GM21737 (cell line): ENCODE data around the gene HOXB5.

Experiments
- ATAC-seq: cut with Tn5 transposase; IDR thresholded peaks from one replicate; pipeline ENCODE4 v1.9.1; 2021; ENCODE audit warnings: mild to moderate bottlenecking, moderate library complexity; ENCODE audit not compliant: unreplicated experiment

HOXB5 gene

DNA sequence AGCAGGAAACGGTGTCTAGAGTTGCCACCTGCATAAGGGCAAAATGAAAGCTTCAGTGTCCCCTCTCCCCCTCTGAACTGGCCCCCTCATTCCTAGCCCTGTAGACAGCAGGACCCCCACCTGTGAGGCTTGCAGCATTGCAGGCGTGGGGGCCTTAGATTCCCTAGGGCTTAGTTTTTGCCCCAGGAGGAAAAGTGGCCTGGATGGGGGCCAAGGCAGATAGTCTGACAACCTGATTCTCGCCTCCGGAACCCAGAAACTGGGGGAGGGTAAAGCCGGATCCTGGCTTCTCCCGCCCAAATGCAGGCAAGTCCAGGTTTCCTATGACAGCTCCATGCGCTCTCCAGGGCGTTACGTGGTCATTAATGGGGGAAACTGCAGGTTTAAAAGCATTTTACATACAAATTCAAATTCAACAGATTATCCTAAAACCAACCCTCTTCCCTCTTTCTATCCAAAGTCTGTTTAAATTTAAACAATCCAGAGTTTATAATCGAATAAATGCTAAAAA lies 11.9 kb upstream of the HOXB5 start:
- ATAC-seq, result no peak

DNA sequence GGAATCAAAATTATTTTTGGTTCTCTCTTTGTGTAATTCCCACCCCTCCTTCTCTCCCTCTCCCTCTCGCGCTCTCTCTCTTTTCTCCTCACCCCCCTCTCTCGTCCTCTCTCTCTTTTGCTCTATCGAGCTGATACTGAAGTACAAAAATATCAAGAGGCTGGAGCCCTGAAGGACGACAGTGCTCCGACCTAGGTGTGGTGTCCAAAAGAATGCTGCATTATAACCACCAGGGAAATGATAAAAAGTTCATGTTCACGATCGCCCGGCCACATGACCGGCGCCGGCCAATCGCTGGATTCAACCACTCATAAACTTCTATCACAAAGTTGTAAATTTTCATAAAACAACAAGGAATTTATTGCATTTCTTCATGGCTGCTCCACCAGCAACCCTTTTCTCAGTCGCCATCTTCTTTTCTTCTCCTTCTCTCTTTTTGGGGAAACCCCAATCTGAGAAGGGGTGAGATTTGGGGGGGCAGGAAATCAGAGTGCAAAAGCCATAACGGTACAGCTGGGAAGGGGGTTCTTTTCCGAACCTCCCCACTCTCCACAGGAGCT lies 11.3 kb upstream of the HOXB5 start, which contains the start of gene HOXB6:
HOXB6 (minus strand) TSS at position 217 of the 560 bp plus-strand sequence. CDS start 6,836 bp downstream, outside the sequence.
- no peak for ATAC-seq

DNA sequence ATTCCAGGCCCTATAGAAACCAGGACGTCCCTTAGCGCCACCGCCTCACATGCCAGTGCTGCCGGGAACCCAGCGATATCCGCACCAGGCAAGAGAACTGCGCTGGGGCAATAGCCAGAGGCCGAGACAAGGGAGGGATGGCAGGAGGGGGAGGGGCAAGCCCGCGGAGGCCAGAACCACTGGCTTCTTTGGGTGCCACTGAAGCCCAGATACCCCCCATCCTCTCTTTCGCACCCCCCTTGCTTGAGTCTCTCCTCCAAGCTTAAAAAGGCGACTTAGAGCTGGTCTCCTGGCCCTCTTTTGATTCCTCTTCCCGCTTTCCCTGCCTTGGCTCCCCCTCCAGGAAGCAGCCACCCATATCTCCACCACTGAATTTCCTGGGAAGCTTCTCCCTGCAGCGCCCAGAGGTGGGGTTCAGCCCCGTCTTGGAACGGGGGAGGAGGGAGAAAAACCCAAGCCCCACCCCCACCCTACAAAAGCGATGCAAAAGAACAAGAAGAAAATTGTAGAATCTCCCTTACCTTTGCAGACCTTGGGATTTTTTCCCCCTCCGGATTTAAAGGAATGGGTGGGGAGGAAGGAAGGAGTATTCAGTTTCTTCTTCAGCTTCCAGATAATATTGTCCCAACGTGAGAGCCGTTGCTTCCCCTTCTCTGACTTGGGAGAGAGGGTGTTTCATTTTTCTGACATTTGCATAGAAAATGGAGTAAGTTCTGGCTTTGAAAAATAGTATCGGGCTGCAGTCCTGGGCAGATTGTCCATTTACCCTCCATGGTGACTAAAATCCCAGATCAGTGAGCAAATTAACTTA lies 10.6 kb upstream of the HOXB5 start:
- ATAC-seq, result no peak

DNA sequence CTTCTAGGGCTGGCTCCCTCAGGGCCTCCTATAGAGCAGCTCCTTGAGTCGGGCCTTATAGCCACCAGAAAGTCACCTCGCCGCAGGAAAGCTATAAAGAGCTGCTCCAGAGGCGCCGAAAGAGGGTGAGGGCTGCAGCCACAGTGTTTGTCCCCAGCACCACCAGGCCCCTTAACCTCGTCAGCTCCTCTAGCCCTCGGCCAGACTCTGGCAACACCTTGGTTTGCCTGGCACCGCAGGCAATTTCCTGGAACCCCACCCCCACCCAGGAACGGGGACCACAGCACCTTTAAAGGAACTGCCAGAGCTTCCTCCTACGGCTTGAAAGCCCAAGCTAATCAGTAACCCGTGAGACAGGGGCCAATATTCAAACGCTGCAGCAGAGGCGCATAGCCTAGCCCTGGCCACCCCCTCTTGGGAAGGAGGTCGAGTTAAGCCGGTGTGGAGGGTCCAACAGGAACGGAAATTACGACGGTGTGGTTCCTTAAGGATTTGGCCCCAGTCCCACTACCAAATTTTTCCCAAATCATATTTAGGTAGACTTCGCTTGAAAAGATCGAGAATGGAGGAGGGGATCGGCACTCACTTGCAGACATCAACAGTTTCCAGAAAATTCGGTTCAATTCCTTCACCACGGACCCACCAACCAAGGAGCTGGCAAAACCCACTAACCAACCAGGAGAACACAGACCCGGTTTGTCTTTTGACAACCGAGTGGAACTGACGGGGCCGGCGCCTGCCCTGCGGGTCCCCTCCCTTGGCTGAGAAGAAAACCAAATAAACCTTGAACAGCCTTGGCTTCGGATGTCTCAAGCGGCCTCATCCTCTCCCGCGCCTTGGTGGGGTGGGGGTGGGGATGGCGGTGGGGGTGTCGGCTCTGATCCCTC lies 8.2 kb upstream of the HOXB5 start:
- no peak for ATAC-seq

DNA sequence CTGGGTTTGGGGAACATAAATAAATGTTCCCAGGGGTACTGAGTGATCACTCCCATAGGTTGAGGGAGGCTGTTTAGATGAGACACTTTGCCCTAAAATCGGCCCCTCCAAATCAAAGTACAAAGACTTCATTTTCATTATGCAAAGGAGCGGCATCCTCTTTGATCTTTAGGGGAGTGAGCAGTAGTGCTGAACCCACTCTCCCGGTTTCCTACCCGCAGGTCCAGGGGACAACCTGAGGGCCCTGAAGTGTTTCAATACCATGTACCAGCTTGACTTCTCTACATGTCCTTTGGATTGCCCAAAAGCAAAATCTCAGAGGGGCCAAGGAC lies 7.6 kb upstream of the HOXB5 start:
- no peak for ATAC-seq

DNA sequence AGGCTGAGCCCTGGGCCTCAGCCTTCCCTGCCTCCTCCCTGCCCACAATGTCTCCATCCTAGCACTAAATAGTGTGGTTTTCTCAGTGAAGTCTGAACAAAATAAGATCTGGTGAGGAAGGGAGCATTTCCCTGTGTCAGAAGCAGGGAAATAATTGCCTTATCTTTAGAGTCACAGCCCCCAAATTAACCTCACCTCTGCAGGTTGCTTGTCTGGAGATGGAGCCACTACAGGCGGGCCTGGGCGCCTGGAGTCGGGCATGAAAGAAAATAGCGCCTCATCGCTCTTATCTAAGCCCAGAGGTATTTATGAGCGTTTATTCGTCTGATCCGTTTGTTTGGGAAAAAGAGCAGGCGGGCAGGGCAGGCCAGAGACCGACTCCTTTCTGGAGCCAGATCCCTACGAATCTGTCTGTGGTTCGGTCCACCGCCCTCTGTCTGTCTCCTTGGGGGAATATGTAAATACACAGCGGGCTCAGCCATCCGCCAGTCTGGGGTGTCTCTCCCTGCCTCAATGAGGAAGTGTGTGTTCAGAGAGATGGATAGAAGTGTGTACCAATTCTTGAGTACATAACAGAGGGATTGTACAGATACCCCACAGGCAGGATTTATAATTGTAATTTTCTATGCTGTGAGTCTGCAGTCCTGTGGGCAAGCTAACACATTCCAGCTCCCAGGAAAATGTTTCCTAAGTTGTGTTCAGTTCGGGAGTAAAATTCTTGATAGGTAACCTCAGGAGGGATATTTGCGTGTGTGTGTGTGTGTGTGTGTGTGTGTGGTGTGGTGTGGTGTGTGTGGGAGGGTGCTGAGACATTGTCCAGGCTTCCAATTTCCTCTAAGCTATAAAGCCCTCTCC lies 6.9 kb upstream of the HOXB5 start:
- no peak for ATAC-seq

DNA sequence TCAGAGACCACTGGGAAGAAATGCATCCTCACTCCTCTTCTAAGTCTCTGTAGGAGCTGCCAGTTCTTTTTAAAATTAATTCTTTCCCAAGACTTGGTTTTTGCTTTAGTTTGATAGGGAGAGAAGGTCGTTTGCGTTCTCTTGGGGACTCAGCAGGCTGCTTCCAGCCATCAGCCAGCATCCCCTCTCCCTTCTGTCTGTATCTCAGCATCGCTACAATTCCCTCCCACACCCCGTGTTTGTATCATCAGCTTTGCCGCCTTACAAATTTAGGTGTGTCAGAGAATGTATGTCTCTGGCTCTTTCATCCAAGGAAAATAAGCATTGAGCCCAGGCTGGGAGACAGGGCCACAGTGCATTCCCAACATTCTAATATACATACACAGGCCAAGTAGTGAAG lies 5.8 kb upstream of the HOXB5 start:
- ATAC-seq, result no peak

DNA sequence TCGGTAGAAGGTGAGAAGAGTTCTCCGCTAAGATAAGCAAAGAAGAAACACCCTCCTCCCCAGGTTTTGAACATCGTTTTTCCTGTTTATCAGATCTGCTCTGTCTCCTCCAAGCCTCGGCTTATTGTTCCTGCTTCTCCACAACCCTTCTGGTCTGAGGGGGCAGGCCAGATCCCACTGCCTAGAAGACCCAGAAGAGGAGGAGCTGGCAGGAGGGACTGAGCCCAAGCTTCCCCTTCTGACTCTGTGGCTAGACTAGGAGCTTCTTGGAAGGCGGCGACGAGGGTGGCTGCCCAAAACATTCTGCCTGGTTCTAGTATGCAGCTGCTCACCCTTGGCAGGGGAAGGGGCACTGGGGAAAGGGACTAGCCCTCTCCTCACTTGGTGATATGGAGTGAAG lies 5.2 kb upstream of the HOXB5 start:
- no peak for ATAC-seq

DNA sequence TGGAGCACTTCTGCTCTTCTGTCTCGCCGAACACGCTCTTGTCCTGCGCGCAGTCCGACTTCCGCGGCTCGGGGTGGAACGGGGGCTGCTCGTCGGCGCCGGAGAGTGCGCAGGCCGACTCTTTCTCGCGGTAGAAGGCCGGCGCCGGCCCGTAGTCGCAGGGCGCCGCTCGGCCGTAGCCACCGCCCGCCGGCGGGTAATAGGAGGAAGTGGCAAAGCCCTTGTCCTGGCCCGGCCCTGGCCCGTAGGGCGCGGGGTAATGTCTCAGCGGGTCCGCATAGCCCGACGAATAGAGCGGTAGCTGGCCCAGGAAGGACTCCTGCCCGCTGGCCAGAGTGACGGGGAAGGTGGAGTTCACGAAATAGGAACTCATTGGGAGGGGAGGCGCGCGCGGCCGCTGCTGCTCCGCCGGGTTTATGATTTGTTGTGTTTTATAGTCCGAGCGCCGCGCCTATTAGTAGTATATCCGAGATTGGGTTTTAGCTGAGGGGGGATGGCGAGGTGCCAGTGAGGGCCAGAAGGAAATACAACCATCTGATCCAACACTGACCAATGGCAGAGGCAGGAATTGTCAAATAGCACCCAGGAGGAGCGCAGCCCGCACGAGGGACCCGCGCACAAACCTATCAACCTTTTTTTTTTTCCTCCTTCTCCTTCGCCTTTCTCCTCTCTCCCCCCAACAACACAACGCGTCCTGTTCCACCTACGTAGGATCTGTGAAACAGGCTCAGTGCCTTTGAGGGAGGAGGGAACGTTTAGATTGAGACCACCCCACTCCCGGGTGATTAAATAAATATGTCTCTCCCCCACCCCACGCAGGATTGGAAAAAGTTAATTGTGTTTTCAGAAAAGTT lies 4.4 kb upstream of the HOXB5 start:
- ATAC-seq, result no peak

DNA sequence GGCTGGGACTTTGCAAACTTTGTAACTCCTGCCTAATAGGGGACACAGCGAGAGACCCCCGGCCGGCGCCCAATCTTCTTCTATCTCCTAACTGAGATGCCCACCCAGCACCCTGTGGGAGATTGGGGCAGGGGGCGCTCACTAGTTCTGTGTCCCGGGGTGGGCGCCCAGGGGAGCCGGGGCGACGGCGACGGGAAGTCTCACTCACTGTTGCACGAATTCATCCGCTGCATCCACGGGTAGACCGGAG lies 3.9 kb upstream of the HOXB5 start:
- ATAC-seq, result no peak

DNA sequence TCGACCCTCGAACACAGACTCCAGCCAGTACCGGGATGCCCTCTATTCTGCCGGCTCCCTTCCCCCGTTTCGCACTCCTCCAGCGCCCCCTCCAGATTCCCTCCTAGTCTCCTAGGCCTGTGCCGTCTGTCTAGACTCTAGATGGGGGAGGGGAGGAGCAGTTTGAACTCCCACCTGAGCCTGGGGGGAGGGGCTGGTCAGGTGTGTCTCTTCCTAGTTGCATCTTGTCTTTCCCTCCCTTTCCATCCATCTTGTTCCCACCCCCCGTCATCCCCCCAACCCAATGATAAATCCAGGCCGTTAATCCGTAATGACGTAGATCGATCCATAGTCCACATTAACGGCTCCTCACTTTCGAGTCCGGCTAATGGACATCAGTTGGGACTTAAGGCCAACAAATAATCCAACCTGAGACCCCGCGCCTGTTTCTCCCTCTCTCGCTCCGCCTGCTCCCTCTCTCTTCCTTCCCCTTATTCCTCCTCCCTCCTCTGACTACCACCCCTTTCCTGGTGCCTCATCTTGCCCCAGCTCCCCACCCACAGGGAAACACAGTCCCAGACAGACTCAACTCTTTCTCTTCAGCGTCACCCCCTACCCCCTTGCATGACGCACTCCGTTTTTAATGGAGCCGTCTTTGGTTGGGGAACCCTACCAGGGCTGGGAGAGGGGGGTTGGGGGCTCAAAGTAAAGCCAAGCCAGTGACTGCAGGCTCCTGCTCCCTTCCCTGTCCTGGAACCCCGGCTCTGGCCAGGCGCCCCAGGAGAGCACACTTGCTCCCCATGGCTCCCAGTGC lies 3.4 kb upstream of the HOXB5 start:
- no peak for ATAC-seq

DNA sequence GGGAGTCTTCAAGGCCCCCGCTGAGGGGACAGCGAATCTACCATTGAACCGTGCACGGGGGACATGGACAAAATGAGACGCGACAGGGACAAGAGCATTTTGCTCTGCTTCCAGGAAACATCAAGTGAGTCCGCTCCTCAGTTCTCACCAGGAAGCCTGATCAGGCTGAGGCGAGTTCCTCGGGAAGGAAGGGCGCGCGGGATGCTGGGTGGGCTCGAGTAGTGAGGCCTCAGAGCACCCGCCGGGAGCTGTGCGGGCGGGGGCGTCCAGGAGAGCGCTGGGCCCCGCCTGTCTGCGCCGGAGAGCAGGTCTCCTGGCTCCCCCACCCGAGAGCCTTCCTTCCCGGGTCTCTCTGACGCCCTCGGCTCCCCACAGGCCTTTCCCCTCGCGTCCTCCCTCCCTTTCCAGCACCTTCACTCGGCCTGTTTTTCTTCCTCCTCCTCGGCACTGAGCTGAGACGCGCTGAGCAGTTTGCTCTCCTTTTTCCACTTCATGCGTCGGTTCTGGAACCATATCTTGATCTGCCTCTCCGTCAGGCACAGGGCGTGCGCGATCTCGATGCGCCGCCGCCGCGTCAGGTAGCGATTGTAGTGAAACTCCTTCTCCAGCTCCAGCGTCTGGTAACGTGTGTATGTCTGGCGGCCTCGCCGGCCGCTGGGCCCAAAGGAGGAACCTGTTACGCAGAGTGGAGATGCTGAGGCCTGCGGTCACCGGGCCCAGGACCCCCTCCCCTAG lies 2.6 kb upstream of the HOXB5 start:
- ATAC-seq, result no peak

DNA sequence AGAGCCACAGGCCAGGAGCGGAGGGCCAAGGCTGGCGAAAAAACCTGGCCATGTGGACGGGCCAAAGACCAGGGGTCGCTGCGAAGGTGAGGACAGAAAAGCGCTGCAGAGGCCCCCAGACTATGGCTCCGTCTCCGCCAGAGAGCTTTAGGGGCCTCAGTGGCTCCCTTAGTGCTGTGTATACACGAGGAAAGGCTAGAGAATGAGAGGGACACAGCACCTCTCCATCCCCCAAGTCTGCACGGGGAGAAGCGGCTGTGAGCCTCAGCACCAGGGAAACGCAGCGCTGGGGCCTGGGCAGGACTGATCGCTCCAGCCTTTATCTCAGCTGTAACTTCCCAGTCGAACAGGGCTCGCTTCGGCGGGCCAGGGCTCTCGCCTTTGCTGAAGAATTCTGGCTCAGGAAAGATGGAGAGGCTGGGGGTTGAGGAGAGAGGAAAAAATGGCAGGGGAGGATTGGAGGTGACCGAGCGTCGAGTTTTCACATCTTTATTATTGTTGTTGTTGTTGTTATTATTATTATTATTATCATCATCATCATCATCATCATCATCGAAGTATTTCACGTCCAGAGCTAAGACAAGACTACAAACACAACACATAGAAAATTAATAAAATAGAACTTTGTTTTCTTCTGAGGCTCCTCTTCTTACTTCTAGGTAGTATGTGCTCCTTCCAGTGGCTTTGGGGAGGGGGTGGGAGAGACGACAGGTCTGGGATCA lies 1.9 kb upstream of the HOXB5 start:
- no peak for ATAC-seq

DNA sequence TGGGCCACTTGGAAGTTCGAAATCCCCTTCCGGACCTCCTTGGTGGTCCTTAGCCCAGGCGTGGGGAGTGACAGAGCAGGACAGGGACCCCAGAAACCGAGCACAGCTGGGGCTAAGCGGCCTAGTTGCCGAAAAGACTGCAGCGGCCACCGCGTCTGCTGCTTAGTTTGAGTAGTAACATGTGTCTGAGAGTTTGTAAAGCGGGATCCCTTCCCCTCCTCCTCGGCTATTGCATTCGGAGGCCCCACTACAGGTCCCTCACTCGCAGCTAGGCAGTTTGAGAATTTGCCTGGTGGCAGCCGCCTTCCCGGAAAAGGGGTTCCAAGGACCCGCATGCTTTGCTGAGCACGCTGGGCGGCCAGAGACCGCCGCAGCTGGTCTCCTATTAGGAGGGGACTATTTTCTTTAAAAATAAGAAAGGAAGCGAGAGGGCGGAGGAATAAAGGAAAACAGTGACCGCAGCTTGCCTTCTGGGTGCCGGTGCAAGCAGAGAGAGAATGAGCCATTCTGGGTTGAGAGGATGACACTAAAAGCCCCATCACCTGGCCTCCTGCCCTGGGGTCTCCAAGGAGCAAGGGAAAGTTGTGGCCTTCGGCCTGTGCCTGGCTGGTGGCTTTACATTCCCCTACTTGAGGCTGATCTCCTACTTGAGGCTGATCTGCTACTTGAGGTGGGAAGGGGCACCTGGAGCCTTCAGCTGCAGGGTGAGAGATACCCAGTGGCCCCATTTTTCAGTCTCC lies 1.1 kb upstream of the HOXB5 start:
- ATAC-seq, result no peak

DNA sequence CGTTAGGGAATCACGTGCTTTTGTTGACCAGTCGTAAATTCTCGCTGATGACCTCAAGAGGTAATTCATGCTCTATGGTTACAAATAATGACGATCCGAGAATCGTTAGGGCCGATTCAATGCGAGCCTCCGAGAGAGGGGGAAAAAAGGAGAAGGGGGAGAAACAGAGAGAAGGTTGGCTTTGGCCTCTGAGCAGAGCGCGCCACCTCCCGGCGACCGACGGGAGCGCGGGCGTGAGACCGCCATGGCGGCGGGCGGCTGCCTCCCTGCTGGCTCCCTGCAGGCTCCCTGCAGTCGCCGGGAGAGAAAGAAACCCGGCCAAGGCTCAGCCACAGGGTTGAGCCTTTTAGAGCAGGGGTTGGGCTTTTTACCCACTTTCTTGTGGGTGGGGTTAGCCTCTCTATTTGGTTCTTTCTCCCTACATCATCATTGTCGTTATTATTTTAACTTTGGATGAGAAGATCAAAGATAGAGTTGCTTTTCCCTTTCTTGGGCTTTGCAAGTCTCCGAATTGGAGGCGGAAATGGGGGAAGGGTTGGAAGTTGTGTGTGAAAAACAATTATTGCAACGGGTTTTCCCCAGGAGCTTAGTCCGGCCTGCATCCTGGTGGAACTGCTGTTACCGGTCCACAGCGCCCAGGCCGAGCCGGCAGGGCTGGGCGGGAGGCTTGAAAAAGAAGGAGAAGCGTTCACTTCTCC lies 410 bp upstream of the HOXB5 start:
- no peak for ATAC-seq

DNA sequence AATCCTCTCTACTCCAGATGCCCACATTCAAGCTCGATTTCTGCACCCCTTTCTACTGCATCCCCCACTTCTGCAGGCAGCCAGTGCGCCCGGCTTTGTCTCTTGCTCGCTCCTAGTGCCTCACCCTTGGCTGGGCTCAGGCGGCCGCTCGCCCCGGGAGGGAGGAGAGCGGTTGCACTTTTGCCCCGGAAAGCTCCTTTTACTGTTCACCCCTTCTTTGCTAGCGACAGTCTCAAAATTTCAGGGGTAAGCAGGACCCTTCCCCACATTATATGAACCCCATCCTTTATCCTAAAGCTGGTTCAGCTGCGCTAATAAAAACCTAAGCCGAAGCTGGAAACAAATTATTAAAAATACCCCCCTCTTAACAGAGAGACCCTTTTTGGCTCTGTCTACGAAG lies 1.0 kb downstream of the HOXB5 start:
- no peak for ATAC-seq

DNA sequence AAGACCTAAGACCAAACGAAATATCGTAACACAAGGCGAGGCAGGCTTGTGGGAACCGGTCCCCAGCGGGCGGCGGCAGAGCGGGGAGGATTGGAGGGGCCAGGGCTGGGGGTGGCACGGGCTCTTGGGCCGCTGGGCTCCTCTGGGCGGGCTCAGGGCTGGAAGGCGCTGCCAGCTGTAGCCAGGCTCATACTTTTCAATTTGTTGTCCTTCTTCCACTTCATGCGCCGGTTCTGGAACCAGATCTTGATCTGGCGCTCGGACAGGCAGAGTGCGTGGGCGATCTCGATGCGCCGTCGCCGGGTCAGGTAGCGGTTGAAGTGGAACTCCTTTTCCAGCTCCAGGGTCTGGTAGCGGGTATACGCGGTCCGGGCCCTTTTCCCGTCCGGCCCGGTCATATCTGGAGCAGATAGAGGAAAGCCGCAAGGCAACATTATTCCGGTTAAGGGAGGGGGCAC lies 1.5 kb downstream of the HOXB5 start:
- ATAC-seq, result no peak
